K562 treated with DMSO at 1 percent for 12 hours (cell line): ENCODE measurements around the gene C15orf61. TPM values are rescaled to one million over a fixed set of nuclear protein-coding genes. Genes with fewer than 3 reads are reported as not detected.

ENCODE experiments used
- total RNA-seq: library from RNA; unstranded; fragments of 300-600 nt; gene quantifications from 2 replicates; pipeline ENCODE4 v1.2.3, GENCODE V29; 2022; ENCODE audit not compliant: insufficient read depth

Gene C15orf61
- total RNA-seq = 5.6 and 6.2 TPM in 2 replicates

DNA sequence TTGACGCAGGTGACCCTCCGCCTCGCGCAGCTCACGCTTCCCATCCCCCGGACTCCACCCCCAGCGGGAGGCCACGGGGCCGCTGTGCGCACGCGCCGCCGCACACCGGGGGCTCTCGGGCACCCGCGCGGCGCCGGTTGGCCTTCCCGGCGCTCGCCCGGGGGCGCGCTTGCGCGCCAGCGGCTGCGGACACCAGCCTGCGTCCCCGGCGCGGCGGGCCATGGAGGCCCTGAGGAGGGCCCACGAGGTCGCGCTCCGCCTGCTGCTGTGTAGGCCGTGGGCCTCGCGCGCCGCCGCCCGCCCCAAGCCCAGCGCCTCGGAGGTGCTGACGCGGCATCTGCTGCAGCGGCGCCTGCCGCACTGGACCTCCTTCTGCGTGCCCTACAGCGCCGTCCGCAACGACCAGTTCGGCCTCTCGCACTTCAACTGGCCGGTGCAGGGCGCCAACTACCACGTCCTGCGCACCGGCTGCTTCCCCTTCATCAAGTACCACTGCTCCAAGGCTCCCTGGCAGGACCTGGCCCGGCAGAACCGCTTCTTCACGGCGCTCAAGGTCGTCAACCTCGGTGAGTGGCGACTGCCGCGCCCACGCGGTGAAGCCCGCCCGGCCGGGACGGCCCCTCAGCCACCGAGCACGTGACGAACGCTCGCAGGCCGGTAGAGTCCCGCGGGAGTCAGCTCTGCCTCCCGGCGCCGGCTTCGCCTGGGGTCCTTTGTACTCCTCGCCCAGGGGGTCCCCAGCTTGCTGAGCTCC, at the start of gene C15orf61:
TSS of gene C15orf61 (plus strand) at position 103 of the 754 bp plus-strand sequence. CDS start at position 221, 118 bp downstream.

GRCh38 chr15:67542420-67543347, 21.8 kb downstream of the C15orf61 start, which contains the start of gene MAP2K5:
Gene MAP2K5, plus strand, starts transcription at chr15:67542703. Its CDS starts 633 bp downstream, at chr15:67543336.

Other genes starting within 250 kb of the C15orf61 start
- gene MAP2K5, start 21.6 kb downstream of the C15orf61 start, total RNA-seq = 27.0 and 34.1 TPM in 2 replicates